ENCODE data around the gene ING4.

Gene ING4

GRCh38 chr12:6694701-6695100 lies 31.8 kb upstream of the ING4 start:
- no peak for ATAC-seq

DNA sequence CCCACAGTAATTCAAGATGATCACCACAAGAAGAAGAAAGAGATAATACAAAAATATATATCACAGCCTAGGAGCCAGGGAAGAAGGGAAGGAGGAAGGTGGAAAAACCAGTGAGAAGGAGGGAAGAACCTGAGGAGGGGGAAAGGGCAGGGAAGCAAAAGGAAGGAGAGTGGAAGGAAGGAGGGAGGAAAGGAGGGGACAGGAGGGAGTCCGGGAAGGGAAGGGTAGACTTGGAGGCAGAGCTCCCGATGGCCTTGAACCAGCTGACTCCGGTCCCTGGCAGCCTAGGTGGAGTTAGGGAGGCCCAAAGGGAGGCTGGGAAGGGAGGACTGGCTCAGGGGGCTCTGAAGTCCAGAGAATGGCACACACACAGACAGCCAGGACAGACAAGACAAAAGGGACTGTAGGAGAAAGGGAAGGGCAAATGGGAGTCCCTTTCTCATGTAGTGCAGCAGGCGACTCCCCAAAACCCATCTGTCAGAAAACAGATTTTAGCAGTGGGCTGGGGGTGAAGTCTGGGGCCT lies 31.0 kb upstream of the ING4 start:
- no peak for TF ChIP-seq RARB (CRISPR knock-in tag; IDR thresholded peaks at IDR 0.05)
- ATAC-seq: no peak

More at GRCh38 chr12:6694701-6695100, 31.8 kb upstream of the ING4 start:
- TF ChIP-seq BACH2 (CRISPR knock-in tag; IDR thresholded peaks at IDR 0.05; ENCODE audit: borderline replicate concordance): no peak
- TF ChIP-seq ZFP30 (CRISPR knock-in tag; IDR thresholded peaks at IDR 0.05): no peak
- TF ChIP-seq TSHZ2 (CRISPR knock-in tag; IDR thresholded peaks at IDR 0.05): no peak

DNA sequence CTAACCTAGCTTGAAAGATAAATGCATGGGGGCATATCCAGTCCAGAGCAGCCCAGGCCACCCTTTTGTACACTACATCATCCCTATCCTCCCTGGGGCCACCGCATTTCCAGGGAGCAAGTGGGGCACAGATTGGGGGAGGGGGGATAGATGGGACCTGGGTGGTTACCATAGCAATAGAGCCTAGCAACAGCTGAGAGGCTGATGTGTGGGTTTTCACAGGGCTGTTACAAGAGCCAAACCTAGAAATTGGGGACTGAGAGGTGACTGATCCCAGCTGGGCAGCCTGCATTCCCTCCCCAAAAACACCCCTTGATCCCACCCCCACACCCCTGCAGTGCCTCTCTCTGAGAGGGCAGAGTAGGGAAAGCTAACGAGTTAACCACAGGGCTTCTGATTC lies 30.0 kb upstream of the ING4 start:
- TF ChIP-seq RARB (CRISPR knock-in tag; IDR thresholded peaks at IDR 0.05): no peak
- TF ChIP-seq, protein P1, sequence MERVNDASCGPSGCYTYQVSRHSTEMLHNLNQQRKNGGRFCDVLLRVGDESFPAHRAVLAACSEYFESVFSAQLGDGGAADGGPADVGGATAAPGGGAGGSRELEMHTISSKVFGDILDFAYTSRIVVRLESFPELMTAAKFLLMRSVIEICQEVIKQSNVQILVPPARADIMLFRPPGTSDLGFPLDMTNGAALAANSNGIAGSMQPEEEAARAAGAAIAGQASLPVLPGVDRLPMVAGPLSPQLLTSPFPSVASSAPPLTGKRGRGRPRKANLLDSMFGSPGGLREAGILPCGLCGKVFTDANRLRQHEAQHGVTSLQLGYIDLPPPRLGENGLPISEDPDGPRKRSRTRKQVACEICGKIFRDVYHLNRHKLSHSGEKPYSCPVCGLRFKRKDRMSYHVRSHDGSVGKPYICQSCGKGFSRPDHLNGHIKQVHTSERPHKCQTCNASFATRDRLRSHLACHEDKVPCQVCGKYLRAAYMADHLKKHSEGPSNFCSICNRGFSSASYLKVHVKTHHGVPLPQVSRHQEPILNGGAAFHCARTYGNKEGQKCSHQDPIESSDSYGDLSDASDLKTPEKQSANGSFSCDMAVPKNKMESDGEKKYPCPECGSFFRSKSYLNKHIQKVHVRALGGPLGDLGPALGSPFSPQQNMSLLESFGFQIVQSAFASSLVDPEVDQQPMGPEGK (CRISPR knock-in tag; IDR thresholded peaks at IDR 0.05; ENCODE audit: borderline replicate concordance): no peak
- no peak for TF ChIP-seq PPARA (CRISPR knock-in tag; IDR thresholded peaks at IDR 0.05; ENCODE audit: borderline replicate concordance)
- TF ChIP-seq ZFP3 (CRISPR knock-in tag; IDR thresholded peaks at IDR 0.05): no peak
- TF ChIP-seq ZNF70 (CRISPR knock-in tag; IDR thresholded peaks at IDR 0.05): no peak
- TF ChIP-seq ZNF8 (CRISPR knock-in tag; IDR thresholded peaks at IDR 0.05): no peak
- TF ChIP-seq CSDC2 (CRISPR knock-in tag; IDR thresholded peaks at IDR 0.05): no peak
- ATAC-seq: no peak

DNA sequence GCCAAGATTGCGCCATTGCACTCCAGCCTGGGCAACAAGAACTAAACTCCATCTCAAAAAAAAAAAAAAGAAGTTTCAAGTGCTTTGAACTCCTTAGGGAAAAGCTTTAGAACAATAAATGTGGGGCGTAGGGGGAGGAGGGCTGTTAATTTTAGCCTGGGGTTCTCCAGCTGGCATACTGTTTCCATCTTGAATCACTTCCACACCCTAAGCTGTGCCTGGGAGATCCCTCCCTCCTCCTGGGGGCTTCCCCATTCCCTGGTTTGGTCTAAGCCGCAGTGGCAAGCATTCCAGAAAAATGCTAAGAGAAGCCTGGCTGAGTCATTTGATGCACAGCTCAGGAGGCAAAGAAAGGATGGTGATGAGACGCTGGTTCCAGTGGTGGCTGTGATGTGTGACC lies 28.6 kb upstream of the ING4 start:
- TF ChIP-seq ESRRG (CRISPR knock-in tag; IDR thresholded peaks at IDR 0.05): no peak
- TF ChIP-seq GLIS3 (CRISPR knock-in tag; IDR thresholded peaks at IDR 0.05): no peak
- no peak for TF ChIP-seq CREB5 (CRISPR knock-in tag; IDR thresholded peaks at IDR 0.05; ENCODE audit: low read depth)
- TF ChIP-seq SNAI2 (CRISPR knock-in tag; IDR thresholded peaks at IDR 0.05): no peak
- TF ChIP-seq ZC3H10 (CRISPR knock-in tag; IDR thresholded peaks at IDR 0.05): no peak
- TF ChIP-seq CSDC2 (CRISPR knock-in tag; IDR thresholded peaks at IDR 0.05): no peak
- no peak for TF ChIP-seq OSR1 (CRISPR knock-in tag; IDR thresholded peaks at IDR 0.05)
- TF ChIP-seq TOX (CRISPR knock-in tag; IDR thresholded peaks at IDR 0.05; ENCODE audit: borderline replicate concordance): no peak
- TF ChIP-seq ZNF70 (CRISPR knock-in tag; IDR thresholded peaks at IDR 0.05): no peak
- TF ChIP-seq, protein P1 (CRISPR knock-in tag; IDR thresholded peaks at IDR 0.05; ENCODE audit: borderline replicate concordance): no peak
- no peak for TF ChIP-seq ZNF8 (CRISPR knock-in tag; IDR thresholded peaks at IDR 0.05)
- no peak for TF ChIP-seq POU6F1 (CRISPR knock-in tag; IDR thresholded peaks at IDR 0.05; ENCODE audit: borderline replicate concordance, low read depth)
- TF ChIP-seq ZFP3 (CRISPR knock-in tag; IDR thresholded peaks at IDR 0.05): no peak
- TF ChIP-seq RARB (CRISPR knock-in tag; IDR thresholded peaks at IDR 0.05): no peak
- no peak for TF ChIP-seq ISL1 (CRISPR knock-in tag; IDR thresholded peaks at IDR 0.05)
- no peak for TF ChIP-seq ARNTL (CRISPR knock-in tag; IDR thresholded peaks at IDR 0.05; ENCODE audit: borderline replicate concordance, low read depth)
- TF ChIP-seq BACH2 (CRISPR knock-in tag; IDR thresholded peaks at IDR 0.05; ENCODE audit: borderline replicate concordance): no peak
- no peak for TF ChIP-seq TCF4 (CRISPR knock-in tag; IDR thresholded peaks at IDR 0.05; ENCODE audit: borderline replicate concordance)
- TF ChIP-seq ZFP30 (CRISPR knock-in tag; IDR thresholded peaks at IDR 0.05): no peak
- ATAC-seq: no peak

All from SK-N-SH treated with all-trans-retinoic acid at 6 μM for 48 hours (cell line).